A673 (cell line): ENCODE measurements around the gene PIP4K2A. TPM values are rescaled to one million over a fixed set of nuclear protein-coding genes. Genes with fewer than 3 reads are reported as not detected.

Experiments used
- BruUV-seq: library from RNA; stranded (reverse); fragments of 400-500 nt; replicated peaks from 2 replicates; lab custom pipeline; 2021; lab: Mats Ljungman, UMichigan
- CTCF ChIA-PET: fragments of 300-600 bp; sonication (Branson Sonifier 250); formaldehyde crosslinking; loops from one replicate; lab custom pipeline; 2022; ENCODE audit warnings: antibody characterized with exemption; lab: Charles Lee
- POLR2A ChIA-PET: fragments of 300-600 bp; sonication (Branson Sonifier 250); formaldehyde crosslinking; loops from one replicate; lab custom pipeline; 2022; ENCODE audit warnings: antibody characterized with exemption; ENCODE audit not compliant: low non-redundant PET; lab: Charles Lee
- DNase-seq: peaks from one replicate; pipeline ENCODE4 v3.0.0-alpha.2; 2015; ENCODE audit warnings: low spot score
- H3K27ac ChIP-seq: fragments of 200-600 bp; sonication (generic); 2 replicates; pipeline ENCODE4 v1.5.1; 2016; ENCODE audit warnings: mixed run types, low read depth, mild to moderate bottlenecking, mixed read lengths, antibody characterized with exemption, low read length; ENCODE audit not compliant: poor library complexity, severe bottlenecking
- H3K27me3 ChIP-seq: fragments of 200-600 bp; sonication (generic); replicated peaks from 2 replicates; pipeline ENCODE4 v1.6.1; 2017; ENCODE audit warnings: mixed run types, low read depth, mild to moderate bottlenecking, mixed read lengths, antibody characterized with exemption, low read length; ENCODE audit not compliant: insufficient read depth, poor library complexity
- H3K36me3 ChIP-seq: fragments of 200-600 bp; sonication (generic); 2 replicates; pipeline ENCODE4 v1.6.1; 2016; ENCODE audit warnings: mixed run types, mild to moderate bottlenecking, mixed read lengths, antibody characterized with exemption, low read length; ENCODE audit not compliant: insufficient read depth, poor library complexity, severe bottlenecking
- H3K4me1 ChIP-seq: fragments of 200-600 bp; sonication (generic); 2 replicates; pipeline ENCODE4 v1.6.1; 2017; ENCODE audit warnings: mixed run types, mild to moderate bottlenecking, mixed read lengths, antibody characterized with exemption, low read length; ENCODE audit not compliant: insufficient read depth, poor library complexity, severe bottlenecking
- H3K4me3 ChIP-seq: fragments of 200-600 bp; sonication (generic); 2 replicates; pipeline ENCODE4 v1.5.1; 2016; ENCODE audit warnings: low read depth, mixed run types, mild to moderate bottlenecking, mixed read lengths, low read length; ENCODE audit not compliant: poor library complexity, severe bottlenecking
- H3K9me3 ChIP-seq: fragments of 200-600 bp; sonication (generic); 2 replicates; pipeline ENCODE4 v1.6.1; 2016; ENCODE audit warnings: mixed run types, low read depth, mild to moderate bottlenecking, mixed read lengths, antibody characterized with exemption, low read length; ENCODE audit not compliant: poor library complexity, severe bottlenecking
- CTCF ChIP-seq: fragments of 300-800, 200-600 bp; sonication (generic); conservative IDR thresholded peaks from 2 replicates; pipeline ENCODE4 v1.5.1; 2017; ENCODE audit warnings: low read depth, mild to moderate bottlenecking, antibody characterized with exemption, low read length, moderate library complexity, mixed read lengths
- EZH2 ChIP-seq: fragments of 200-600 bp; sonication (generic); IDR thresholded peaks from 2 replicates; pipeline ENCODE4 v1.6.1; 2017; ENCODE audit warnings: borderline replicate concordance, low read depth, mild to moderate bottlenecking, mixed read lengths, antibody characterized with exemption, low read length; ENCODE audit not compliant: poor library complexity, severe bottlenecking
- intact Hi-C: fragments of 100-400 bp; cut with micrococcal nuclease; formaldehyde crosslinking; loops from one replicate; pipeline ENCODE4 v1.10.0; 2022; ENCODE audit not compliant: unreplicated experiment
- total RNA-seq: library from RNA; stranded (reverse); gene quantifications from 2 replicates; pipeline ENCODE4 v1.2.3, GENCODE V29; 2021

The PIP4K2A gene
- total RNA-seq, 1 experiment from 2014 or later = 19.8 TPM

GRCh38 chr10:22548344-22548743, 166.0 kb downstream of the PIP4K2A start:
- CTCF ChIA-PET = no interaction called here

GRCh38 chr10:22545643-22546042, 168.7 kb downstream of the PIP4K2A start:
- no TSS peak for BruUV-seq
- ChIA-PET POLR2A (no interaction called here), CTCF (no interaction called here)

More at GRCh38 chr10:22548344-22548743, 166.0 kb downstream of the PIP4K2A start:
- TF ChIP-seq EZH2 = no peak
- TF ChIP-seq CTCF = no peak
- no peak overlapping the region for H3K4me3 ChIP-seq
- H3K27me3 ChIP-seq = no peaks in the 10 kb centered on the region
- intact Hi-C loops = no loop called here
- no TSS peak for BruUV-seq
- no peaks in the 10 kb centered on the region for H3K9me3 ChIP-seq
- no peak overlapping the region for H3K27ac ChIP-seq
- no peaks in the 10 kb centered on the region for H3K4me1 ChIP-seq
- no peaks in the 10 kb centered on the region for H3K36me3 ChIP-seq
- no peak for DNase-seq
- POLR2A ChIA-PET = no interaction called here

GRCh38 chr10:22544325-22545068, 169.9 kb downstream of the PIP4K2A start:
- no peaks in the 10 kb centered on the region for H3K9me3 ChIP-seq
- no peaks in the 10 kb centered on the region for H3K36me3 ChIP-seq
- no peak for DNase-seq
- POLR2A ChIA-PET = no interaction called here
- no peak for TF ChIP-seq EZH2
- no peaks in the 10 kb centered on the region for H3K27me3 ChIP-seq
- no TSS peak for BruUV-seq
- no peak overlapping the region for H3K27ac ChIP-seq
- intact Hi-C loops = no loop called here
- H3K4me1 ChIP-seq = no peaks in the 10 kb centered on the region
- CTCF ChIA-PET = no interaction called here
- no peak overlapping the region for H3K4me3 ChIP-seq

More at GRCh38 chr10:22545643-22546042, 168.7 kb downstream of the PIP4K2A start:
- H3K9me3 ChIP-seq = no peaks in the 10 kb centered on the region
- H3K4me3 ChIP-seq = no peak overlapping the region
- intact Hi-C loops = no loop called here
- no peaks in the 10 kb centered on the region for H3K27me3 ChIP-seq
- H3K4me1 ChIP-seq = no peaks in the 10 kb centered on the region
- no peaks in the 10 kb centered on the region for H3K36me3 ChIP-seq
- no peak for DNase-seq
- TF ChIP-seq EZH2 (no peak), CTCF (no peak)
- H3K27ac ChIP-seq = no peak overlapping the region
